Osteocyte (in vitro differentiated cells): ENCODE data around the gene SPRYD4. TPM values are rescaled to one million over a fixed set of nuclear protein-coding genes. Genes with fewer than 3 reads are reported as not detected.

Experiments
- DNase-seq: peaks from one replicate; pipeline ENCODE4 v3.0.0; 2021; ENCODE audit warnings: mixed read lengths; ENCODE audit not compliant: unreplicated experiment; ENCODE audit errors: extremely low spot score
- H3K27ac Mint-ChIP-seq: one replicate; pipeline ENCODE4 v1.8.0; 2021; ENCODE audit warnings: mild to moderate bottlenecking, mixed read lengths; ENCODE audit not compliant: unreplicated experiment
- H3K27me3 Mint-ChIP-seq: one replicate; pipeline ENCODE4 v1.8.0; 2021; ENCODE audit warnings: mixed read lengths; ENCODE audit not compliant: unreplicated experiment
- H3K36me3 Mint-ChIP-seq: one replicate; pipeline ENCODE4 v1.8.0; 2021; ENCODE audit warnings: mixed read lengths; ENCODE audit not compliant: unreplicated experiment
- H3K4me1 Mint-ChIP-seq: one replicate; pipeline ENCODE4 v1.8.0; 2021; ENCODE audit warnings: mixed read lengths; ENCODE audit not compliant: unreplicated experiment
- H3K4me3 Mint-ChIP-seq: one replicate; pipeline ENCODE4 v1.8.0; 2021; ENCODE audit warnings: mild to moderate bottlenecking, moderate library complexity, mixed read lengths; ENCODE audit not compliant: unreplicated experiment
- H3K9me3 Mint-ChIP-seq: one replicate; pipeline ENCODE4 v1.8.0; 2021; ENCODE audit warnings: mixed read lengths; ENCODE audit not compliant: unreplicated experiment
- CTCF ChIP-seq: fragments of 200-600 bp; sonication (generic); IDR thresholded peaks from 2 replicates; pipeline ENCODE4 v1.5.0; 2021; ENCODE audit warnings: antibody characterized with exemption, mild to moderate bottlenecking, moderate library complexity
- long read RNA-seq: library from polyadenylated mRNA; unstranded; transcript quantifications from one replicate; pipeline ENCODE4 v2.0.0, GENCODE V29; 2021
- total RNA-seq: library from RNA; stranded (reverse); gene quantifications from 2 replicates; pipeline ENCODE4 v1.2.1, GENCODE V29; 2021

SPRYD4 gene
- total RNA-seq: 2.7 and 3.1 TPM in 2 replicates
- long read RNA-seq, full-length matches to known transcripts: 42 of 45 reads
- long read RNA-seq, partial matches to known transcripts: 0 of 45 reads
- long read RNA-seq, other reads (novel, unspliced or antisense): 3 of 45 reads

DNA sequence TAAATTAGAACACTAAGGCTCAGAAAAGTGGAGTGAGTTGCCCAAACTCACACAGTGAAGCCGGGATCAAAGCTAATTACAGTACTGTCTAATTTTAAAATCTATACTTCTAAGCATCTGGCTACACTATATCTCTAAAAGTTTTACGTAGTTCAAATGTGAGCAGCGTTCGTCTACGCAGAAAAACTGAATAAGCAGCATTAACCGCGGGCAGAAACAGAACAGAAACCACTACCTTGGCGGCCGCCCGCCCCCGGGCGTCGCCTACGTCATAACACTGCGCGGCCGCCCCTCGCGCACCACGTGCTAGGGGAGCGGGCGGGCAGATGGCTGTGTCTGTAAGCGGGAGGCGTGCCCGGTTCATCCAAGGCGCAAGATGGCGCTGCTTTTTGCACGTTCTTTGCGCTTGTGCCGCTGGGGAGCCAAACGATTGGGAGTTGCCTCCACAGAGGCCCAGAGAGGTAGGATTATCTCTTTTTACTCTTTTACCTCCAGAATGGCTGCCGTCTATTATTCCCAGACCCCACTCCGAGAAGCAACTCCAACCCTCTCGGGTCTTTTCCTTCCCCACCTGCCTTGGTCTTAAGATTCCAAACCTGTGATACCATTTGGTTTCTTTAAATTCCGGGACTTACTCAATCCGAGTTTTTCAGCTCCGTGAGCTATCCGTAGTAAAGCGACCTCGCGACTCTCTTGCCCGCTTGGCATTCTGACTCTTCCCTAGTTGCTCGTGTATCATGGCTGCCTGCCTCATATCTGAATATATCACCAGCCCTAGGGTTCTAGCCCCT lies at the start of gene SPRYD4:
TSS of gene SPRYD4 (plus strand) at position 363 of the 791 bp plus-strand sequence. CDS start at position 377, 14 bp downstream.
- Mint-ChIP-seq H3K9me3 (no peaks in the 10 kb centered on the region), H3K27me3 (no peaks in the 10 kb centered on the region), H3K36me3 (no peaks in the 10 kb centered on the region), H3K27ac (peak within 1 kb of the TSS; percentile 95), H3K4me1 (peaks cover 18% of the 10 kb centered on the region), H3K4me3 (peak within 1 kb of the TSS; percentile 95)
- TF ChIP-seq CTCF: peak; percentile 39
- peak; percentile 96 for DNase-seq

DNA sequence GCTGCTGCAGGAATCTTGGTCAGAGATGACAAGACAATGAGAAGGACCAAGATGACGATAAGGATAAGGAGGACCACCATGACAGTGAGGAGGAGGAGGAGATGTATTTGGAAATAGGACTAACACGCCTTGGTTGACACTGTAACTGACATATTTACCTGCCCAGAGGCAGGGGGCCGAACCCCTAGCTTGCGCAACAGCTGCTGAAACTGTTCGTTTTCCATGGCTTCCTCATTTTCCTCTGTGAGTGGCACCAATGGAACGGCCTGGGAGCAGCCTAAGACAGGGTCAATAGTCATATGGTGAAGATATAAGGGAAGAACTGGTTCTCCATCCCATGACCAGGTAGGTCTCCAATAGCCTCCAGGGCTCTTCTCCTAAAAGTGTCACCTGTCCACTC lies 48.0 kb upstream of the SPRYD4 start:
- Mint-ChIP-seq H3K4me3 (no peak overlapping the region), H3K36me3 (peaks cover 19% of the 10 kb centered on the region), H3K27ac (no peak overlapping the region), H3K4me1 (no peaks in the 10 kb centered on the region), H3K27me3 (no peaks in the 10 kb centered on the region), H3K9me3 (no peaks in the 10 kb centered on the region)
- no peak for TF ChIP-seq CTCF
- DNase-seq: no peak

- no peaks in the 10 kb centered on the region for H3K4me1 Mint-ChIP-seq
- H3K9me3 Mint-ChIP-seq: no peaks in the 10 kb centered on the region
- TF ChIP-seq CTCF: no peak
- no peak overlapping the region for H3K27ac Mint-ChIP-seq
- DNase-seq: no peak
- H3K4me3 Mint-ChIP-seq: no peak overlapping the region
- peaks cover 29% of the 10 kb centered on the region for H3K36me3 Mint-ChIP-seq
- no peaks in the 10 kb centered on the region for H3K27me3 Mint-ChIP-seq
These were observed 43.2 kb upstream of the SPRYD4 start for GRCh38 chr12:56425193-56425592.

DNA sequence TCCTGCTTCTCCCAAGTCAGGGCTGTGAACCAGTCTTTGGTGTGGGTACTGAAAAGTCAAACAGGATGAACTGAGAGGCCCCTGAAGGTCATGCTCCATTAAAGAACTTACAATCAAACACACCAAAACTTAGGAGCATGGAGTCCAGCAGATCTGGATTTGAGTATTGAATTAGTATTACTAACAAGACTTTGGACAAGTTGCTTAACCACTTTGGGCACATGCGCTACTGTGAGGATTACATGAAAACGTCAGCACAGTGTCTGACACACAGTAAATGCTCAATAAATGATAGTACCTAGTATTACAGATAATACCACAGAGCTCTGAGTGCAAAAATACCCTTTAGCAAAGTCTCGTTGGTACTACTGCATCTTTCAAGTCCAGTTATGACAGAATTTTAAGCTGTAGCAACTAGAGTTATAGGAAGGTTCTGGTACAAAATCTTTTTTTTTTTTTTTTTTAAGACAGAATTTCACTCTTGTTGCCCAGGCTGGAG lies 42.4 kb upstream of the SPRYD4 start:
- DNase-seq: no peak
- no peaks in the 10 kb centered on the region for H3K9me3 Mint-ChIP-seq
- no peak overlapping the region for H3K4me3 Mint-ChIP-seq
- no peak for TF ChIP-seq CTCF
- H3K27ac Mint-ChIP-seq: no peak overlapping the region
- H3K36me3 Mint-ChIP-seq: peaks cover 26% of the 10 kb centered on the region
- no peaks in the 10 kb centered on the region for H3K4me1 Mint-ChIP-seq
- H3K27me3 Mint-ChIP-seq: no peaks in the 10 kb centered on the region

DNA sequence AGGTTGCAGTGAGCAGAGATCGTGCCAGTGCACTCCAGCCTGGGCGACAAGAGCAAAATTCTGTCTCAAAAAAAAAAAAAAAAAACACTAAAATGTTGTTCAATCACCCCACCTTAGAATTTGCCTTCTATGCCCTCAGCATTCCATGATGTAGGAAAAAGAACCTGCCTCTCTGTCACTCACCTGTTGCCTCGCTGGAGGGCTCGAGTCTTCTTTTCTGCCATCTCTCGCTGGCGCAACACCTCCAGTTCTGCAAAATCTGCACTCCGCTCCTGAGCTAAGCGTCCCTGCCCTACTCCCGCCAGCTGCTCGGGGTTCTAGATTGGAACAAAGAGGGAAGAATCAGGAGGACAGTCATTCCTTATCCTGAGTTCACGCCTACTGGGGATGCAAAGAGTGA lies 37.1 kb upstream of the SPRYD4 start:
- H3K27ac Mint-ChIP-seq: no peak overlapping the region
- TF ChIP-seq CTCF: no peak
- no peaks in the 10 kb centered on the region for H3K4me1 Mint-ChIP-seq
- H3K27me3 Mint-ChIP-seq: no peaks in the 10 kb centered on the region
- H3K4me3 Mint-ChIP-seq: no peak overlapping the region
- H3K36me3 Mint-ChIP-seq: peaks cover 16% of the 10 kb centered on the region
- no peak for DNase-seq
- no peaks in the 10 kb centered on the region for H3K9me3 Mint-ChIP-seq
